ENCODE data around the gene DGKA.

DNA sequence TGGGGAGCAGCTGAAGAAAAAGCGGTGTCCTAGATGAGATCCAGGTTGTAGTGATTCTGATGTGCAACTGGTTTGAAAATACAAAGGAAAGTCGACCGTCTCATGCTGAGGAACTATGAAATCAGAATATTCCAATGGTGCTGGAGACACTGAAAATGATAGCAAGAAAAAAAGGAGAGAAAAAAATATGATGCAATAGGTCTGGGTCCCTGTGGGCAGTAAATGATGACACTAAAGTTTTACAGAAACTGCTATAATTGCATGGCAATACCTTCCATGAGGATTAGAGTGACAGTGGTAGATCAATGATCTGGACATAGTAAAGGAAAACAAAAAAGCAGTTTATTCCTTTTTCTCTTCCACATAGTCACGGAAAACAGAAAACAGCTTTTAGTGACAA, 5.6 kb upstream of the DGKA start:
- TF ChIP-seq, protein P1, sequence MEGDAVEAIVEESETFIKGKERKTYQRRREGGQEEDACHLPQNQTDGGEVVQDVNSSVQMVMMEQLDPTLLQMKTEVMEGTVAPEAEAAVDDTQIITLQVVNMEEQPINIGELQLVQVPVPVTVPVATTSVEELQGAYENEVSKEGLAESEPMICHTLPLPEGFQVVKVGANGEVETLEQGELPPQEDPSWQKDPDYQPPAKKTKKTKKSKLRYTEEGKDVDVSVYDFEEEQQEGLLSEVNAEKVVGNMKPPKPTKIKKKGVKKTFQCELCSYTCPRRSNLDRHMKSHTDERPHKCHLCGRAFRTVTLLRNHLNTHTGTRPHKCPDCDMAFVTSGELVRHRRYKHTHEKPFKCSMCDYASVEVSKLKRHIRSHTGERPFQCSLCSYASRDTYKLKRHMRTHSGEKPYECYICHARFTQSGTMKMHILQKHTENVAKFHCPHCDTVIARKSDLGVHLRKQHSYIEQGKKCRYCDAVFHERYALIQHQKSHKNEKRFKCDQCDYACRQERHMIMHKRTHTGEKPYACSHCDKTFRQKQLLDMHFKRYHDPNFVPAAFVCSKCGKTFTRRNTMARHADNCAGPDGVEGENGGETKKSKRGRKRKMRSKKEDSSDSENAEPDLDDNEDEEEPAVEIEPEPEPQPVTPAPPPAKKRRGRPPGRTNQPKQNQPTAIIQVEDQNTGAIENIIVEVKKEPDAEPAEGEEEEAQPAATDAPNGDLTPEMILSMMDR (IDR thresholded peaks at IDR 0.05; ENCODE audit: insufficient read depth, low read length): no peak
- no peak for TF ChIP-seq REST (IDR thresholded peaks at IDR 0.05; ENCODE audit: insufficient replicate concordance, low read depth)
